Smooth muscle cell (in vitro differentiated cells): ENCODE data around the gene IFNG. TPM values are rescaled to one million over a fixed set of nuclear protein-coding genes. Genes with fewer than 3 reads are reported as not detected.

Source experiments
- DNase-seq: peaks from one replicate; lab custom pipeline; 2025; ENCODE audit not compliant: unreplicated experiment; lab: John Stamatoyannopoulos, UW
- H2AFZ ChIP-seq: fragments of 200-600 bp; sonication (generic); 2 replicates; pipeline ENCODE4 v1.6.0; 2016; ENCODE audit warnings: antibody characterized with exemption, low read depth, mild to moderate bottlenecking
- H3F3A ChIP-seq: fragments of 200-600 bp; sonication (generic); 2 replicates; pipeline ENCODE4 v1.6.0; 2017; ENCODE audit warnings: antibody characterized with exemption, low read depth
- H3K27ac ChIP-seq: fragments of 200-600 bp; sonication (generic); 2 replicates; pipeline ENCODE4 v1.5.1; 2016; ENCODE audit warnings: low read depth, mild to moderate bottlenecking
- H3K27me3 ChIP-seq: fragments of 200-600 bp; sonication (generic); 2 replicates; pipeline ENCODE4 v1.6.1; 2016; ENCODE audit warnings: low read depth, mild to moderate bottlenecking
- H3K36me3 ChIP-seq: fragments of 200-600 bp; sonication (generic); 2 replicates; pipeline ENCODE4 v1.5.1; 2016; ENCODE audit warnings: low read depth
- H3K4me1 ChIP-seq: fragments of 200-600 bp; sonication (generic); 2 replicates; pipeline ENCODE4 v1.5.1; 2016; ENCODE audit warnings: low read depth
- H3K4me2 ChIP-seq: fragments of 200-600 bp; sonication (generic); 2 replicates; pipeline ENCODE4 v1.6.0; 2016; ENCODE audit warnings: mild to moderate bottlenecking
- H3K4me3 ChIP-seq: fragments of 200-600 bp; sonication (generic); 2 replicates; pipeline ENCODE4 v1.5.1; 2016; ENCODE audit warnings: mild to moderate bottlenecking
- H3K79me2 ChIP-seq: fragments of 200-600 bp; sonication (generic); 2 replicates; pipeline ENCODE4 v1.6.0; 2016; ENCODE audit warnings: low read depth, mild to moderate bottlenecking
- H3K9ac ChIP-seq: fragments of 200-600 bp; sonication (generic); 2 replicates; pipeline ENCODE4 v1.6.0; 2016; ENCODE audit warnings: low read depth
- H3K9me3 ChIP-seq: fragments of 200-600 bp; sonication (generic); replicated peaks from 2 replicates; pipeline ENCODE4 v1.5.1; 2016; ENCODE audit warnings: low read depth
- H4K20me1 ChIP-seq: fragments of 200-600 bp; sonication (generic); 2 replicates; pipeline ENCODE4 v1.6.0; 2016; ENCODE audit warnings: low read depth
- WGBS: methylation state at CpG from one replicate; pipeline ENCODE4 v1.1.7; 2016; ENCODE audit warnings: low lambda C conversion rate; 5-methylcytosine and 5-hydroxymethylcytosine counted together
- polyA plus RNA-seq: library from polyadenylated mRNA; unstranded; fragments of >200 nt; fragmentation: Nextera tagmentation; extraction: Ambion mirVana; gene quantifications from 2 replicates; pipeline ENCODE4 v1.2.1, GENCODE V29; 2016
- total RNA-seq: library from RNA; depleted of rRNA; stranded (reverse); fragments of >200 nt; gene quantifications from 2 replicates; pipeline ENCODE4 v1.2.3, GENCODE V29; 2014
- TF ChIP-seq, protein P1 (sequence below): fragments of 200-600 bp; sonication (generic); IDR thresholded peaks from 2 replicates; pipeline ENCODE4 v1.5.1; 2017; ENCODE audit warnings: borderline replicate concordance, mild to moderate bottlenecking, antibody characterized with exemption; ENCODE audit not compliant: insufficient read depth, poor library complexity, severe bottlenecking

The IFNG gene
- total and polyA plus RNA-seq, 2 experiments from 2014 or later = not detected

DNA sequence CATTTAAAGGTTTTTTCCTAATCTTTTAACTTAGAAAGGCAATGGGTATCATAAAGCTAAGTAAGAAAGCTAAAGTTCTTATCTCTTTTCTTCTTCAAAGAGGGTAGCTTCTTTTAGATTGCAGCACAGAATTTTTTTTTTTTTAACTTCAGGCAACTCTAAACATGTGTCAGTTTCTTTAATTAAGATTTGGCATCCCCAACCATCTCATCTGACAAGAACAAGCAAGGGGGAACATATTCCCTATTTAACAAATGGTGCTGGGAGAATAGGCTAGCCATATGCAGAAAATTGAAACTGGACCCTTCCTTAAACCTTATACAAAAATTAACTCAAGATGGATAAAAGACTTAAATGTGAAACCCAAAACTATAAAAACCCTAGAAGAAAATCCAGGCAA lies 14.3 kb upstream of the IFNG start:
- no peak overlapping the region for H3K27ac ChIP-seq
- no peaks in the 10 kb centered on the region for H3K27me3 ChIP-seq
- peaks cover 6% of the 10 kb centered on the region for H3K4me1 ChIP-seq
- H3K36me3 ChIP-seq = no peaks in the 10 kb centered on the region
- H3F3A ChIP-seq = no peaks in the 10 kb centered on the region
- H3K9ac ChIP-seq = no peak overlapping the region
- H4K20me1 ChIP-seq = no peaks in the 10 kb centered on the region
- DNase-seq = no peak
- no peaks in the 10 kb centered on the region for H3K9me3 ChIP-seq
- no peaks in the 10 kb centered on the region for H3K79me2 ChIP-seq
- no peak overlapping the region for H2AFZ ChIP-seq
- TF ChIP-seq, protein P1, sequence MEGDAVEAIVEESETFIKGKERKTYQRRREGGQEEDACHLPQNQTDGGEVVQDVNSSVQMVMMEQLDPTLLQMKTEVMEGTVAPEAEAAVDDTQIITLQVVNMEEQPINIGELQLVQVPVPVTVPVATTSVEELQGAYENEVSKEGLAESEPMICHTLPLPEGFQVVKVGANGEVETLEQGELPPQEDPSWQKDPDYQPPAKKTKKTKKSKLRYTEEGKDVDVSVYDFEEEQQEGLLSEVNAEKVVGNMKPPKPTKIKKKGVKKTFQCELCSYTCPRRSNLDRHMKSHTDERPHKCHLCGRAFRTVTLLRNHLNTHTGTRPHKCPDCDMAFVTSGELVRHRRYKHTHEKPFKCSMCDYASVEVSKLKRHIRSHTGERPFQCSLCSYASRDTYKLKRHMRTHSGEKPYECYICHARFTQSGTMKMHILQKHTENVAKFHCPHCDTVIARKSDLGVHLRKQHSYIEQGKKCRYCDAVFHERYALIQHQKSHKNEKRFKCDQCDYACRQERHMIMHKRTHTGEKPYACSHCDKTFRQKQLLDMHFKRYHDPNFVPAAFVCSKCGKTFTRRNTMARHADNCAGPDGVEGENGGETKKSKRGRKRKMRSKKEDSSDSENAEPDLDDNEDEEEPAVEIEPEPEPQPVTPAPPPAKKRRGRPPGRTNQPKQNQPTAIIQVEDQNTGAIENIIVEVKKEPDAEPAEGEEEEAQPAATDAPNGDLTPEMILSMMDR = no peak
- no peak overlapping the region for H3K4me3 ChIP-seq
- no peak overlapping the region for H3K4me2 ChIP-seq

DNA sequence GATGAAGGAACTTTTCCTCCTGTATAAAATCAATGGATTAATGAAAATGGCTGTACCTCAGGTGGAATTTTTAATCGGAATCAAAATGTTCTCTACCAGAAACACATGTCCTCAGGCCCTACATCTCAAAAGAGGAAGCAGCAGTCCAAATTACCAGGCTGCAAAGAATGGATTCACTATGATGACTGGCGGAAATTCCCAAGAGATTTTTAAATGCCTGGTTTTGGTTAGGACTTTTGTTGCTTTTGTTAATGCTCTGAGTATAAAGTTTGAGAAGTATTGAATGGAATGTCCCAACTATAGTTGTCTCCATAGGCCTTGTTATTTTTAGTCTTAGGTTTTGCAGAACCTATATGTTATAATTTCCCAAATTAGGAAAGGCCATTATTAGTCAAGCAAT lies 11.2 kb upstream of the IFNG start:
- Histone ChIP-seq H3K36me3 (no peaks in the 10 kb centered on the region), H3K9me3 (no peaks in the 10 kb centered on the region), H4K20me1 (no peaks in the 10 kb centered on the region), H3K27me3 (no peaks in the 10 kb centered on the region), H3F3A (no peaks in the 10 kb centered on the region), H3K4me1 (no peaks in the 10 kb centered on the region), H3K9ac (no peak overlapping the region), H3K4me3 (no peak overlapping the region), H2AFZ (no peak overlapping the region), H3K4me2 (no peak overlapping the region), H3K27ac (no peak overlapping the region), H3K79me2 (no peaks in the 10 kb centered on the region)
- no peak for DNase-seq
- TF ChIP-seq, protein P1 = no peak
- WGBS = 94% methylated on average over 2 of the region's 2 CpGs

GRCh38 chr12:68169213-68169889 lies 9.8 kb upstream of the IFNG start:
- Histone ChIP-seq H4K20me1 (no peaks in the 10 kb centered on the region), H3F3A (no peaks in the 10 kb centered on the region), H3K4me1 (no peaks in the 10 kb centered on the region), H2AFZ (no peak overlapping the region), H3K27me3 (no peaks in the 10 kb centered on the region), H3K4me3 (no peak overlapping the region), H3K4me2 (no peak overlapping the region), H3K9ac (no peak overlapping the region), H3K79me2 (no peaks in the 10 kb centered on the region), H3K36me3 (no peaks in the 10 kb centered on the region), H3K9me3 (no peaks in the 10 kb centered on the region), H3K27ac (no peak overlapping the region)
- WGBS = 81% methylated on average over 1 of the region's 1 CpG
- TF ChIP-seq, protein P1 = no peak
- no peak for DNase-seq

- Histone ChIP-seq H3K4me1 (no peaks in the 10 kb centered on the region), H3K9ac (no peak overlapping the region), H3K4me3 (no peak overlapping the region), H3K79me2 (no peaks in the 10 kb centered on the region), H4K20me1 (no peaks in the 10 kb centered on the region), H3K36me3 (no peaks in the 10 kb centered on the region), H3K4me2 (no peak overlapping the region), H3K9me3 (no peaks in the 10 kb centered on the region), H3F3A (no peaks in the 10 kb centered on the region), H2AFZ (no peak overlapping the region), H3K27me3 (no peaks in the 10 kb centered on the region), H3K27ac (no peak overlapping the region)
- no peak for DNase-seq
- 71% methylated on average over 5 of the region's 5 CpGs for WGBS
- TF ChIP-seq, protein P1 = no peak
Observed at GRCh38 chr12:68166317-68166831, 6.8 kb upstream of the IFNG start.
